ENCODE measurements around the gene LCLAT1. TPM values are rescaled to one million over a fixed set of nuclear protein-coding genes. Genes with fewer than 3 reads are reported as not detected.

Gene LCLAT1
- total RNA-seq, 1 donor from 2014 or later: 13.0 TPM

DNA sequence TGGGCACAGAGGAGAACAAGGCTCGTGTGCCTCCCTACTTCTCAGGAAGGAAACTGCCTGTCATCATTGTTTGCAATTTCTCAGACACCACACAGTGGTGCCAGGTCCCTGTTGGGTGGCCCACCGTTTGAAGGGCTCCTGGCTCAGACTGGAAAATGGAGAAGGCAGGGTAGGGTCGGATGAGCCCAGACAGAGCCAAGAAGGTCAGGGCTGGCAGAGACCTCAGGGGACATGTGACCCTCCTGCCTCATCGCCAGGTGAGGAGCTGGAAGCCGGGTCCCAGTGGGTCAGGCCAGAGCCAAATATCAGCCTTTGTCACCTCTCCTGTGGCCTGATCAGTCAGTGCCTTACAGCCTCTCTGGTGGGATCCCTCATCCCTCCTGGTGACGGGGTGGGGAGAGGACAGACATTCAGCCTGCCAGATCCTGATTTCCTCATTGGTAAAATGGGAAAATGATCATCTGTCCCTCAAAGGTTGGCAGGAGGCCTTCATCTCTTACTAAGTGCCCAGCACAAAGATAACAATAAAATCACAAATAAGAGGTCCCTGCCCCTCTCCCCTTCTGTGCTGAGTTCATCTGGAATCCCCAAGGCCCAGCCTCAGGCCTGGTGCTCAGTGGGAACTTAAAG, 242.6 kb downstream of the LCLAT1 start:
- Histone ChIP-seq H3K27ac (peak overlapping the region; percentile 61), H3K4me1 (peaks cover 12% of the 10 kb centered on the region), H3K4me3 (no peak overlapping the region), H3K27me3 (ENCODE audit: low read depth) (no peaks in the 10 kb centered on the region), H3K9me3 (no peaks in the 10 kb centered on the region), H3K36me3 (no peaks in the 10 kb centered on the region)
- ATAC-seq (no peak), DNase-seq (no peak)
- TF ChIP-seq CTCF (IDR thresholded peaks at IDR 0.05): no peak
- intact Hi-C loops (cut with DNase I): no loop called here

GRCh38 chr2:30690126-30690561, 243.1 kb downstream of the LCLAT1 start:
- Histone ChIP-seq H3K27me3 (ENCODE audit: low read depth) (no peaks in the 10 kb centered on the region), H3K9me3 (no peaks in the 10 kb centered on the region), H3K4me1 (peaks cover 12% of the 10 kb centered on the region), H3K4me3 (no peak overlapping the region), H3K36me3 (no peaks in the 10 kb centered on the region), H3K27ac (peak overlapping the region; percentile 61)
- TF ChIP-seq CTCF (IDR thresholded peaks at IDR 0.05): no peak
- ATAC-seq (no peak), DNase-seq (no peak)
- intact Hi-C loops (cut with DNase I): no loop called here

DNA sequence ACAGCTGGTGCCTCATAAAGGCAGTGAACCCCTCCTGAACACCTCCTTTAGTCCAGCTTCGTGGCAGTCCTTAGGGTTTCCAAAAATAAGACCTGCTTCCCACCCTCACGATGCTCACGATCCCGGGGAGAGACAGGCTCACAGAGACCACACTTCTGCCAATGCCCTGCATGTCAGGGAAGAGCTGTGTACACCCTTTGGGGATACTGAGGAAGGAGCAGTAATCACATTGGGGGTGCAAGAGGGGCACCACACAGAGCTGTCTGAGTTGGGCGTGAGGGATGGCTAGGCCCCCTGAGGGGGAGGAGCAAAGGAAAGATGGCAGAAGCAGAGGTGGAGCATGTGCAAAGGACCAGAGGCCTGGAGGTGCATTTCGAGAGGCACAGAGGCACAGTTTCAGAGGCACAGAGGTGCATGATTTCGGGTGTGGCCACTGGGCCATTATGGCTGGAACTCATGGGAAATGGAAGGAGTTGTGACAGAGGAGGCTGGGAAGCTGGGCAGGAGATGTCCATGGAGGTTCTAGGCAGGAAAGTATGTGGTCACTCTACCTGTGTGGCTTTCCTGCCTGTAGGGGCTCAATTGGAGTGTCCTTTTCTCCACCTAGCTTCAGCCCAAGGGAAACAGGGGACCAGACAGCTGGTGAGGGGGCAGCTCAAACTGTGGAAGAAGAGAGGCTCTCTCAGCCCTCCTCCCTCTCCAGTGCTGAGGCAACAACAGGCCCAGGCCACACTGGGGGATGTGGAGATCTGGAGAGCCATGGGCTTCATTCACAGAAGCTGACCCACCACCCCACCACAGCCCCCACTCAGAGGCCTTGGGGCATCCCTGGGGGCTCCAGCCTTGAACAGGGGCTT, 244.3 kb downstream of the LCLAT1 start:
- Histone ChIP-seq H3K4me3 (no peak overlapping the region), H3K27ac (peak overlapping the region; percentile 42), H3K36me3 (no peaks in the 10 kb centered on the region), H3K4me1 (peaks cover 12% of the 10 kb centered on the region), H3K9me3 (no peaks in the 10 kb centered on the region), H3K27me3 (ENCODE audit: low read depth) (no peaks in the 10 kb centered on the region)
- no peak for DNase-seq
- intact Hi-C loops (cut with DNase I): no loop called here
- no peak for TF ChIP-seq CTCF (IDR thresholded peaks at IDR 0.05)
- ATAC-seq: peak in 1 of 2 donors; percentile 3

DNA sequence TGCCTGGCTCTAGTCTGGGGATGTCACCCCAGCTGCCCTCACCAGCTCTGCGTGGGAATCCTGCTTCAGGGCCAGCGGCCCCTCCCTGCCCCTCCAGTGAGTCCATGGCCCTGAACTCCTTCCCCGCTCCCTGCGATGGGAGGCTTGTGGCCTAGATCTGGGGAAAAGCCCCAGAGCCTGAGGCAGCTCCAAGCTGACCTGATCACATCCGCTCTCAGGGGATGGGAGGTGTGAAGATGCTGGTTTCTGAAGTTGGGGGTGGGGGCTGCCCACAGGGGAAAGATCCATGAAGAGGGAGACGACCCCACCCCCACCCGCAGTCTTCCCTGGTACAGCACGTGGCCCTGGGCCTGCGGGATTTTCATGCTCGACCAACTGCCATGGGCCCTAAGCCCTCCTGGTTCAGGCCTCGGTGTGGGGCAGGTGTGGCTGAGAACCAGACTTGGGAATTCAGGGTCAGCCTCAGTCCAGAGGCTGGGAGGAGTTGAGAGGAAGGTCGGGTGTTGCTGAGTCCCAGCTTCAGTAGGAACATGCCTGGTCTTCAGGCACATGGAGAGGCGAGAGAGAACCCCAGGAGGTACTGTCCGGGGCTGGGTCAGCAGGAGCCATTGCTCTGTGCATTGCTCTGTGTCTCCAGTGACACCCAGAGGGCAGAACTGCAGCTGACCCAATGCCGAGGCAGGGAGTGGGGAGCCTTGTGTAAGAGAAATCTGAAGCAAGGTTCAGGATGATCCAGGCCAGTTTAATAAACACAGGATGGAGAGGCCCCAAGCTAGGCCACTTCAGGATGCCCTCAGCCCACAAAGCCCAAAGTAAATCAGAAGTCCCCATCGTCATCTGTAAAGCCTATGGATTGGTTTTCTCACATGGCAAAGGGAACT, 245.1 kb downstream of the LCLAT1 start:
- intact Hi-C loops (cut with DNase I): no loop called here
- no peaks in the 10 kb centered on the region for H3K36me3 ChIP-seq
- H3K4me3 ChIP-seq: no peak overlapping the region
- ATAC-seq (peak; percentile 27 to 29), DNase-seq (no peak)
- no peaks in the 10 kb centered on the region for H3K27me3 ChIP-seq (ENCODE audit: low read depth)
- no peaks in the 10 kb centered on the region for H3K9me3 ChIP-seq
- H3K27ac ChIP-seq: peak overlapping the region; percentile 42
- no peak for TF ChIP-seq CTCF (IDR thresholded peaks at IDR 0.05)
- H3K4me1 ChIP-seq: peaks cover 12% of the 10 kb centered on the region

DNA sequence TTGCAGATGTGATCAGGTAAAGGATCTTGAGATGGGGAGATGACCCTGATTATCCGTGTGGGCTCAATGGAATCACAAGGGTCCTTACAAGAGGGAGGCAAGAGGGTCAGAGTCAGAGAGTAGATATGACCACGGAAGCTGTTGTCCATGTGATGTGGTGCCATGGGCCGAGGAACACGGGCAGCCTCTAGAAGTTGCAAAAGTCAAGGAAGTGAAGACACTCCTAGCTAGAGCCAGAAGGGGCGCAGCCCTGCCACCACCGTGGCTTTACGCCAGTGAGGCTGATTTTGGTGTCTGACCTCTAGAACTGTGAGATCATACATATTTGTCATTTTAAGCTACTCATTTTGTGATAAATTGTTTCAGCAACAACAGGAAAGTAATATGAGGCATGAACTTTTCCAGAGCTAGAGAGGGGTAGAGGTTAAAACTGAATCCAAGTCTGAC, 245.8 kb downstream of the LCLAT1 start:
- Histone ChIP-seq H3K27ac (peak overlapping the region; percentile 42), H3K4me3 (no peak overlapping the region), H3K27me3 (ENCODE audit: low read depth) (no peaks in the 10 kb centered on the region), H3K9me3 (no peaks in the 10 kb centered on the region), H3K36me3 (no peaks in the 10 kb centered on the region), H3K4me1 (peaks cover 12% of the 10 kb centered on the region)
- intact Hi-C loops (cut with DNase I): no loop called here
- DNase-seq (no peak), ATAC-seq (peak; percentile 39 to 44)
- no peak for TF ChIP-seq CTCF (IDR thresholded peaks at IDR 0.05)
